Karpas-422 (cell line): ENCODE measurements around the gene PRTFDC1. TPM values are rescaled to one million over a fixed set of nuclear protein-coding genes. Genes with fewer than 3 reads are reported as not detected.

Source experiments
- DNase-seq: peaks from one replicate; pipeline ENCODE4 v3.0.0-alpha.2; 2015
- H2AFZ ChIP-seq: fragments of 200-600 bp; sonication (generic); 2 replicates; pipeline ENCODE4 v1.6.1; 2014; ENCODE audit warnings: antibody characterized with exemption, low read length, mixed read lengths
- H3K27ac ChIP-seq: fragments of 200-600 bp; sonication (generic); 2 replicates; pipeline ENCODE4 v1.5.1; 2014; ENCODE audit warnings: mild to moderate bottlenecking, low read length, moderate library complexity
- H3K27me3 ChIP-seq: fragments of 200-600 bp; sonication (generic); 2 replicates; pipeline ENCODE4 v1.6.1; 2014; ENCODE audit warnings: low read length, mixed read lengths
- H3K36me3 ChIP-seq: fragments of 200-600 bp; sonication (generic); 2 replicates; pipeline ENCODE4 v1.6.1; 2014; ENCODE audit warnings: low read length, mixed read lengths; ENCODE audit not compliant: insufficient read depth
- H3K4me1 ChIP-seq: fragments of 200-600 bp; sonication (generic); 2 replicates; pipeline ENCODE4 v1.6.1; 2014; ENCODE audit warnings: mild to moderate bottlenecking, low read length, mixed read lengths
- H3K4me2 ChIP-seq: fragments of 200-600 bp; sonication (generic); 2 replicates; pipeline ENCODE4 v1.6.1; 2014; ENCODE audit warnings: low read length, low read depth, mild to moderate bottlenecking; ENCODE audit not compliant: poor library complexity, severe bottlenecking
- H3K4me3 ChIP-seq: fragments of 200-600 bp; sonication (generic); 2 replicates; pipeline ENCODE4 v1.5.1; 2014; ENCODE audit warnings: mild to moderate bottlenecking, antibody characterized with exemption, low read length, mixed read lengths
- H3K79me2 ChIP-seq: fragments of 200-600 bp; sonication (generic); 2 replicates; pipeline ENCODE4 v1.6.1; 2014; ENCODE audit warnings: mild to moderate bottlenecking, low read length, mixed read lengths
- H3K9ac ChIP-seq: fragments of 200-600 bp; sonication (generic); 2 replicates; pipeline ENCODE4 v1.6.0; 2014; ENCODE audit warnings: low read length
- H3K9me2 ChIP-seq: fragments of 200-600 bp; sonication (generic), shearing (Covaris generic); replicated peaks from 2 replicates; pipeline ENCODE4 v1.6.0; 2014; ENCODE audit warnings: mild to moderate bottlenecking, low read length, moderate library complexity; ENCODE audit not compliant: insufficient read depth
- H3K9me3 ChIP-seq: fragments of 300-700, 200-600 bp; sonication (generic); 2 replicates; pipeline ENCODE4 v1.6.1; 2014; ENCODE audit warnings: low read length, mixed read lengths
- H4K20me1 ChIP-seq: fragments of 200-600 bp; sonication (generic); 2 replicates; pipeline ENCODE4 v1.6.1; 2014; ENCODE audit warnings: mild to moderate bottlenecking, antibody characterized with exemption, low read length, low read depth; ENCODE audit not compliant: insufficient read depth
- small RNA-seq: library from RNA; depleted of rRNA; stranded (forward); fragments of <200 nt; gene quantifications from one replicate; pipeline ENCODE3, GENCODE V24; 2014
- total RNA-seq: library from RNA; depleted of rRNA; stranded (reverse); fragments of >200 nt; shearing (Covaris generic); gene quantifications from 2 replicates; pipeline ENCODE4 v1.2.3, GENCODE V29; 2014; ENCODE audit warnings: low replicate concordance; rRNA removed

Gene PRTFDC1
- total RNA-seq, 1 experiment from 2014 or later = not detected

DNA sequence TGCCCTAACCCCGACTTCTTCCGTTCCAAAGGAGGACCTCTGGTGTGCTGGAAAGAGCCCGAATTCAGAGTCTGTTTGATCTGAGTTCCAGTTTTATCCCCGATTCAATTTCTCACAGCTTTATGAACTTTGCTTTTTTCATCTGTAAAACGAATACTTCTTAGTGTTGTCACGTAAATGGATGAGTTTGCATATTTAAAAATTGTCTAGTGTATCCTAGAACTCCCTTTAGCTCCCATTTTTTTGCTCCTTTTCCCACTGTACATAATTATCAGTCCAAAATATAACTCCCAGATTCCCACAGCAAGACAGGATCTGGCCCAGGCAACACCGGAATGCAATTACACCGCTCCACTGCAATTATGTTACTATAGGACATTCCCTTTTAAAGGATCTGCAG is 148.0 kb downstream of the PRTFDC1 start:
- Histone ChIP-seq H3K79me2 (no peaks in the 10 kb centered on the region), H3K9me3 (no peaks in the 10 kb centered on the region; the same call in none of the 2 replicates), H3K27me3 (no peaks in the 10 kb centered on the region), H3K4me1 (no peaks in the 10 kb centered on the region), H3K4me2 (no peak overlapping the region), H3K9ac (no peak overlapping the region), H3K36me3 (no peaks in the 10 kb centered on the region), H3K9me2 (no peaks in the 10 kb centered on the region; the same call in 1 of the 2 replicates), H3K4me3 (no peak overlapping the region), H3K27ac (no peak overlapping the region), H2AFZ (no peak overlapping the region), H4K20me1 (no peaks in the 10 kb centered on the region)
- DNase-seq = no peak

DNA sequence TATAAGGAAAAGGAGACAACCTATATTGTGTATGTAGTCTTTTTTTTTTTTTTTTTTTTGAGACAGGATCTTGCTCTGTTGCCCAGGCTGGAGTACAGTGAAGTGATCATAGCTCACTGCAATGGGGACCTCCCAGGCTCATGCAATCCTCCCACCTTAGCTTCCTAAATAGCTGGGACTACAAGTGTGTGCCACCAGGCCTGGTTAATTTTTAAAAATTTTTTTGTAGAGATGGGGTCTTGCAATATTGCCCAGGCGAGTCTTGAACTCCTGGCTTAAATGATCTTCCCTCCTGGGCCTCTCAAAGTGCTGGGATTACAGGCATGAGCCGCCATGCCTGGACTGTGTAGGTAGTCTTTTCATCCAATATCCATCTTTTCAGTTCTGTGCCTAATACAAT is 150.0 kb downstream of the PRTFDC1 start:
- H3K4me1 ChIP-seq = no peaks in the 10 kb centered on the region
- no peaks in the 10 kb centered on the region; the same call in none of the 2 replicates for H3K9me3 ChIP-seq
- H4K20me1 ChIP-seq = no peaks in the 10 kb centered on the region
- no peak overlapping the region for H3K4me3 ChIP-seq
- H3K9me2 ChIP-seq = no peaks in the 10 kb centered on the region; the same call in 1 of the 2 replicates
- H3K27ac ChIP-seq = no peak overlapping the region
- no peak overlapping the region for H3K9ac ChIP-seq
- H3K36me3 ChIP-seq = no peaks in the 10 kb centered on the region
- no peak overlapping the region for H2AFZ ChIP-seq
- H3K27me3 ChIP-seq = no peaks in the 10 kb centered on the region
- H3K4me2 ChIP-seq = no peak overlapping the region
- DNase-seq = no peak
- H3K79me2 ChIP-seq = no peaks in the 10 kb centered on the region

DNA sequence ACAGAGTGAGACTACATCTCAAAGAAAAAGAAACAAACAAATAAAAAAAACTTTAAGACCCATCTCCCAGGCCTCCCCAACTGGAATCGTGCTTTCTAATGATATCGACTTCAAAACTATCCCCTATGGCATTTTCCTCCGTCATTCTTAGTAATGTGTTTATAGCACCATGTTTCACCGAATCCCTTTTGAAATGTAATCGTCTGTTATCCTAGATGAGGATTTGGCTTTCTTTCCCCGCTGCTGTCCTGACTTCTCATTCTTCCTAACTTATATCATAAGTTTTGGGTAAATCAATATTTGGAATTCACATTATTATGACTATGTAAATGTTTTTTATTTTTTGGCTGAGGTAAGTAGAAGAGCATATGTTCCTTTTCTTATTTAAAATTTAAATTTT is 151.5 kb downstream of the PRTFDC1 start:
- no peaks in the 10 kb centered on the region for H3K4me1 ChIP-seq
- H3K27me3 ChIP-seq = no peaks in the 10 kb centered on the region
- no peak overlapping the region for H3K27ac ChIP-seq
- no peak for DNase-seq
- no peak overlapping the region for H3K4me2 ChIP-seq
- no peak overlapping the region for H3K9ac ChIP-seq
- H3K79me2 ChIP-seq = no peaks in the 10 kb centered on the region
- no peaks in the 10 kb centered on the region for H3K9me2 ChIP-seq
- H4K20me1 ChIP-seq = no peaks in the 10 kb centered on the region
- H3K36me3 ChIP-seq = no peaks in the 10 kb centered on the region
- H2AFZ ChIP-seq = no peak overlapping the region
- H3K4me3 ChIP-seq = no peak overlapping the region
- peaks cover 3% of the 10 kb centered on the region for H3K9me3 ChIP-seq

Small RNA genes lying within 50 kb of the gene (small RNA-seq; reads per million reads assigned to genes)
- gene AL512598.1 = not detected
- 1.1 reads per million, percentile 31 among the genes with 10 or more reads in this experiment for gene RN7SKP241

Other genes starting within 250 kb of the PRTFDC1 start
- 3.1 and 11.6 TPM in 2 replicates for gene ARHGAP21, start 228.7 kb downstream of the PRTFDC1 start, total RNA-seq
- gene ENKUR, start 63.6 kb upstream of the PRTFDC1 start, total RNA-seq = not detected in 2 replicates
- gene THNSL1, start 64.0 kb upstream of the PRTFDC1 start, total RNA-seq = not detected in 2 replicates
- gene GPR158, start 222.4 kb upstream of the PRTFDC1 start, total RNA-seq = not detected in 2 replicates